ENCODE results near the gene RASSF3. TPM values are rescaled to one million over a fixed set of nuclear protein-coding genes. Genes with fewer than 3 reads are reported as not detected.

The RASSF3 gene, protein sequence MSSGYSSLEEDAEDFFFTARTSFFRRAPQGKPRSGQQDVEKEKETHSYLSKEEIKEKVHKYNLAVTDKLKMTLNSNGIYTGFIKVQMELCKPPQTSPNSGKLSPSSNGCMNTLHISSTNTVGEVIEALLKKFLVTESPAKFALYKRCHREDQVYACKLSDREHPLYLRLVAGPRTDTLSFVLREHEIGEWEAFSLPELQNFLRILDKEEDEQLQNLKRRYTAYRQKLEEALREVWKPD
- 12.8 and 16.5 TPM in 2 replicates for total RNA-seq (2013; cell fraction: nucleolus; rRNA removed)
- total RNA-seq (2014; rRNA removed) (27.2 and 30.5 TPM in 2 replicates), total RNA-seq (2014; rRNA removed; fragmentation: Illumina TruSeq; extraction: Trizol) (32.4 and 33.3 TPM in 2 replicates), total RNA-seq (2021) (59.4 and 62.4 TPM in 2 replicates), polyA plus RNA-seq (2011; rRNA removed) (42.0 and 48.8 TPM in 2 replicates), polyA plus RNA-seq (2014; fragmentation: Illumina TruSeq; extraction: Trizol) (44.6 and 51.6 TPM in 2 replicates), polyA plus RNA-seq (2014; fragmentation: Nextera tagmentation; extraction: Ambion mirVana) (10 to 100 TPM in 1 of 2 experiments, 1 to 10 TPM in 1; 9.0 to 11.2 TPM), polyA plus RNA-seq (2014; rRNA removed) (32.3 and 35.8 TPM in 2 replicates), polyA plus RNA-seq (2016; fragmentation: Nextera tagmentation; extraction: Ambion mirVana) (1 to 10 TPM; 6.9 to 8.1 TPM), polyA minus RNA-seq (2011; rRNA and poly(A)+ RNA removed) (58.3 and 74.5 TPM in 2 replicates), Bru-seq, nascent RNA (percentile 74 among the genes with signal in this experiment), BruChase-seq, experiment 1, labeled RNA remaining after a 6-hour chase (percentile 83 among the genes with signal in this experiment), BruChase-seq, experiment 2, labeled RNA remaining after a 2-hour chase (percentile 79 among the genes with signal in this experiment)
- 22.7 TPM for polyA plus RNA-seq (2011; ENCODE audit: low read depth)
- polyA plus RNA-seq (2011; cell fraction: cytosol; rRNA removed): 34.4 and 34.5 TPM in 2 replicates
- 7.2 and 8.6 TPM in 2 replicates for polyA plus RNA-seq (2011; cell fraction: nucleus; rRNA removed)
- polyA plus RNA-seq (2012): 27.4 and 36.0 TPM in 2 replicates
- polyA minus RNA-seq (2011; cell fraction: cytosol; rRNA and poly(A)+ RNA removed): 20.1 and 21.2 TPM in 2 replicates
- polyA minus RNA-seq (2011; cell fraction: nucleus; rRNA and poly(A)+ RNA removed): 6.3 and 8.6 TPM in 2 replicates
- long read RNA-seq, experiment 1, partial matches to known transcripts: 0 of 2 reads
- long read RNA-seq, experiment 1, other reads (novel, unspliced or antisense): 2 of 2 reads
- long read RNA-seq, experiment 2, partial matches to known transcripts: 0 of 4 reads
- long read RNA-seq, experiment 2, other reads (novel, unspliced or antisense): 4 of 4 reads

DNA sequence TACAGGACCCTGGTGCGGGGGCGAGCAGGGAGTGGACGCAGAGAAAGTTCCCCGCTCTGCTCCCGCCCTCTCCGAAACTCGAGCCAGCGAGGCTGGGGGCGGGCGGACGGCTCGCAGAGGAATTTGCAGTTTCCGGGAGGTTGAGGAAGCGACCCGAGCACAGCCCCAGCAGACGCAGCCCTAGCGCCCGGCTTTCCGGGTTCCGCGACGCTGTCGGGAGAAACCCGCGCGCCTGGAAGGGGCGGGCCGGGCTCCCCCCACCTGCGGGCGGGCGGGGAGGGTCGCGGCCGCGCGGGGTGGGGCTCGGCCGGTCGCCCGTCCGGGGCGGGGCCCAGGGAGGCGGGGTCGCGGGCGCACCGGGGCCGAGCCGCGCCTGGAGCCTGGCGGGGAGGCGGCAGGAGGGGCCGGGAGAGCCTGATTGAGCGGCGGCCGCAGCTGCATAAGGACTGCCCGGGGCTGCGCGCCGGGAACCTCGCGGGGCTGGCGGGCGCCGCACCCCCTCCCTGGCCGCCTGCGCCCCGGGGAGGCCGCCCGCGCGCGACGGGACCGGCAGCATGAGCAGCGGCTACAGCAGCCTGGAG lies at the start of gene RASSF3:
Gene RASSF3, plus strand, starts transcription at position 417 of the 581 bp plus-strand sequence. Its CDS starts 138 bp downstream, at position 555.
- Histone ChIP-seq H3K9ac (ENCODE audit: control insufficient read depth, insufficient read depth, low read length) (peak within 1 kb of the TSS; percentile 89), H3K9me3 (replicated peaks; ENCODE audit: control insufficient read depth, insufficient read depth, low read length) (no peaks in the 10 kb centered on the region), H3K27me3 (replicated peaks in 1 of 2; ENCODE audit: control insufficient read depth in 2 of 2, insufficient read depth in 2 of 2, low read length in 1 of 2) (no peaks in the 10 kb centered on the region), H3K36me3 (ENCODE audit: control insufficient read depth in 2 of 2, insufficient read depth in 2 of 2, low read length in 1 of 2) (0 out of 4 replicates have a peak, but pooled peaks cover 0 to 3% of the 10 kb centered on the region in 2 experiments), H3K27ac (ENCODE audit: control insufficient read depth, insufficient read depth) (peak within 1 kb of the TSS; percentile 83), H3K79me2 (ENCODE audit: control insufficient read depth, insufficient read depth, low read length) (peaks cover 52% of the 10 kb centered on the region), H2AFZ (ENCODE audit: control insufficient read depth, low read depth, low read length) (peak within 1 kb of the TSS; percentile 99), H3K4me2 (ENCODE audit: control insufficient read depth, insufficient read depth) (peak within 1 kb of the TSS; percentile 91), H4K20me1 (ENCODE audit: control insufficient read depth, insufficient read depth) (no peaks in the 10 kb centered on the region), H3K4me1 (ENCODE audit: control insufficient read depth, insufficient read depth, low read length) (peaks cover 17% of the 10 kb centered on the region; the same call in 1 of the 2 replicates), H3K4me3 (peak within 1 kb of the TSS; percentile 99)
- RAD21 ChIA-PET (ENCODE audit: unreplicated experiment): interaction anchor here (1.1 to 5.8 kb wide), 10 partner anchors 13 to 273 kb away, joined by 3 to 86 read pairs (median 8); no protein-coding TSS in a partner anchor
- no peak for DNase-seq (ENCODE audit: low read depth, low spot score)
- SMC1A ChIA-PET (ENCODE audit: uncharacterized antibody, unreplicated experiment): interaction anchor here (1.0 to 5.2 kb wide), 19 partner anchors 9 to 267 kb away, joined by 3 to 38 read pairs (median 4); no protein-coding TSS in a partner anchor
- ATAC-seq: peak; percentile 54
- in situ Hi-C loops (cut with MboI) (no loop called here), intact Hi-C loops (cut with micrococcal nuclease; ENCODE audit: unreplicated experiment) (loop anchor here (2.0 to 10.0 kb wide), 7 partner anchors 15 to 1445 kb away; partner anchors contain the start of genes GNS, LEMD3 and TBK1)
- CTCF ChIA-PET: interaction anchor here (0.6 to 4.4 kb wide), 15 partner anchors 8 to 186 kb away, joined by 3 to 37 read pairs (median 4); no protein-coding TSS in a partner anchor
- WGBS (ENCODE audit: insufficient coverage, insufficient replicate concordance, low lambda C conversion rate, missing lambda C conversion rate): 2% methylated on average over 43 of the region's 76 CpGs
- POLR2A ChIA-PET: interaction anchor here (0.5 to 6.4 kb wide), 9 partner anchors 13 to 559 kb away, joined by 3 to 88 read pairs (median 7); partner anchors contain the start of gene LEMD3
- BruUV-seq (replicated peaks): no TSS peak
- FAIRE-seq: peak; percentile 7
- TF ChIP-seq, protein P1, sequence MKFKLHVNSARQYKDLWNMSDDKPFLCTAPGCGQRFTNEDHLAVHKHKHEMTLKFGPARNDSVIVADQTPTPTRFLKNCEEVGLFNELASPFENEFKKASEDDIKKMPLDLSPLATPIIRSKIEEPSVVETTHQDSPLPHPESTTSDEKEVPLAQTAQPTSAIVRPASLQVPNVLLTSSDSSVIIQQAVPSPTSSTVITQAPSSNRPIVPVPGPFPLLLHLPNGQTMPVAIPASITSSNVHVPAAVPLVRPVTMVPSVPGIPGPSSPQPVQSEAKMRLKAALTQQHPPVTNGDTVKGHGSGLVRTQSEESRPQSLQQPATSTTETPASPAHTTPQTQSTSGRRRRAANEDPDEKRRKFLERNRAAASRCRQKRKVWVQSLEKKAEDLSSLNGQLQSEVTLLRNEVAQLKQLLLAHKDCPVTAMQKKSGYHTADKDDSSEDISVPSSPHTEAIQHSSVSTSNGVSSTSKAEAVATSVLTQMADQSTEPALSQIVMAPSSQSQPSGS (IDR thresholded peaks at IDR 0.05; ENCODE audit: low read length): no peak
- TF ChIP-seq ZSCAN29 (IDR thresholded peaks at IDR 0.05) (no peak), FOS (IDR thresholded peaks at IDR 0.05; ENCODE audit: borderline replicate concordance, extremely low read depth, insufficient read length) (no peak), ETV6 (conservative IDR thresholded peaks at IDR 0.05 in 1 of 2, IDR thresholded peaks at IDR 0.05 in 1 of 2; ENCODE audit: borderline replicate concordance in 1 of 2, low read depth in 1 of 2) (peak in 1 of 2 experiments; percentile 43; a peak in 1 of 4 replicates), TCF12 (IDR thresholded peaks at IDR 0.05; ENCODE audit: low read depth, low read length) (0 out of 2 replicates have a peak, but pooled peaks have one; percentile 3), CREB1 (IDR thresholded peaks at IDR 0.05; ENCODE audit: low read depth) (peak; percentile 54), EGR1 (IDR thresholded peaks at IDR 0.05; ENCODE audit: borderline replicate concordance in 1 of 2, low read depth in 2 of 2, low read length in 2 of 2) (peak in 1 of 2 experiments; percentile 96; a peak in 2 of 3 replicates), YY1 (IDR thresholded peaks at IDR 0.05; ENCODE audit: low read depth, low read length) (0 out of 2 replicates have a peak, but pooled peaks have one; percentile 30), GATAD2B (conservative IDR thresholded peaks at IDR 0.05; ENCODE audit: low read depth) (0 out of 2 replicates have a peak, but pooled peaks have one; percentile 8), POLR2AphosphoS5 (IDR thresholded peaks at IDR 0.05; ENCODE audit: low read length) (no peak), GABPA (IDR thresholded peaks at IDR 0.05; ENCODE audit: low read depth) (peak; percentile 69), FOXK2 (IDR thresholded peaks at IDR 0.05) (no peak), FOXM1 (IDR thresholded peaks at IDR 0.05; ENCODE audit: low read depth, low read length) (no peak), IKZF1 (conservative IDR thresholded peaks at IDR 0.05) (peak; percentile 58; the same call in 1 of the 2 replicates)
- TF ChIP-seq, protein P2, sequence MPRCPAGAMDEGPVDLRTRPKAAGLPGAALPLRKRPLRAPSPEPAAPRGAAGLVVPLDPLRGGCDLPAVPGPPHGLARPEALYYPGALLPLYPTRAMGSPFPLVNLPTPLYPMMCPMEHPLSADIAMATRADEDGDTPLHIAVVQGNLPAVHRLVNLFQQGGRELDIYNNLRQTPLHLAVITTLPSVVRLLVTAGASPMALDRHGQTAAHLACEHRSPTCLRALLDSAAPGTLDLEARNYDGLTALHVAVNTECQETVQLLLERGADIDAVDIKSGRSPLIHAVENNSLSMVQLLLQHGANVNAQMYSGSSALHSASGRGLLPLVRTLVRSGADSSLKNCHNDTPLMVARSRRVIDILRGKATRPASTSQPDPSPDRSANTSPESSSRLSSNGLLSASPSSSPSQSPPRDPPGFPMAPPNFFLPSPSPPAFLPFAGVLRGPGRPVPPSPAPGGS (IDR thresholded peaks at IDR 0.05; ENCODE audit: borderline replicate concordance, insufficient read depth, low read depth, low read length, poor library complexity, severe bottlenecking): no peak
